ENCODE measurements around the gene CCPG1. TPM values are rescaled to one million over a fixed set of nuclear protein-coding genes. Genes with fewer than 3 reads are reported as not detected.

CCPG1 gene
- total RNA-seq, 2 experiments from 2014 or later, result 9.2 to 32.6 TPM

- H3K9me3 ChIP-seq (ENCODE audit: low read length), result no peaks in the 10 kb centered on the region
- H2AFZ ChIP-seq (ENCODE audit: low read length), result no peak overlapping the region
- no peak overlapping the region for H3K4me3 ChIP-seq (ENCODE audit: low read depth, low read length, poor library complexity, severe bottlenecking)
- CTCF ChIA-PET (ENCODE audit: unreplicated experiment), result no interaction called here
- peaks cover 38% of the 10 kb centered on the region; the same call in 1 of the 2 replicates for H3K36me3 ChIP-seq (ENCODE audit: insufficient read depth, low read length)
- no peaks in the 10 kb centered on the region for H4K20me1 ChIP-seq (ENCODE audit: insufficient read depth, low read length)
- no peak overlapping the region for H3K27ac ChIP-seq (ENCODE audit: low read depth, low read length, poor library complexity, severe bottlenecking)
- peak; percentile 2 for DNase-seq (ENCODE audit: low spot score)
- BruUV-seq (replicated peaks), result no TSS peak
- H3K4me1 ChIP-seq (ENCODE audit: insufficient read depth, low read length, poor library complexity, severe bottlenecking), result peaks cover 11% of the 10 kb centered on the region
- intact Hi-C loops (cut with micrococcal nuclease; ENCODE audit: unreplicated experiment), result no loop called here
- H3K79me2 ChIP-seq (ENCODE audit: insufficient read depth, low read depth, low read length), result no peaks in the 10 kb centered on the region
- H3K4me2 ChIP-seq (ENCODE audit: low read length), result peak overlapping the region; percentile 13
- no peaks in the 10 kb centered on the region for H3K9me2 ChIP-seq (ENCODE audit: insufficient read depth, low read length)
- POLR2A ChIA-PET, result interaction anchor here (0.5 to 1.7 kb wide), 6 partner anchors 10 to 86 kb away, joined by 3 to 5 read pairs (median 4); no protein-coding TSS in a partner anchor
- TF ChIP-seq CTCF (conservative IDR thresholded peaks at IDR 0.05; ENCODE audit: low read length), result no peak
Observed at GRCh38 chr15:55372701-55373440, 35.3 kb downstream of the CCPG1 start.

GRCh38 chr15:55366981-55367380, 41.2 kb downstream of the CCPG1 start:
- Histone ChIP-seq H3K79me2 (ENCODE audit: insufficient read depth, low read depth, low read length) (no peaks in the 10 kb centered on the region), H3K36me3 (ENCODE audit: insufficient read depth, low read length) (peaks cover 16% of the 10 kb centered on the region; the same call in 1 of the 2 replicates), H2AFZ (ENCODE audit: low read length) (no peak overlapping the region), H3K9me2 (ENCODE audit: insufficient read depth, low read length) (no peaks in the 10 kb centered on the region), H3K4me2 (ENCODE audit: low read length) (no peak overlapping the region), H3K9me3 (ENCODE audit: low read length) (no peaks in the 10 kb centered on the region), H3K4me1 (ENCODE audit: insufficient read depth, low read length, poor library complexity, severe bottlenecking) (no peaks in the 10 kb centered on the region), H4K20me1 (ENCODE audit: insufficient read depth, low read length) (no peaks in the 10 kb centered on the region), H3K27ac (ENCODE audit: low read depth, low read length, poor library complexity, severe bottlenecking) (no peak overlapping the region), H3K4me3 (ENCODE audit: low read depth, low read length, poor library complexity, severe bottlenecking) (no peak overlapping the region)
- TF ChIP-seq EZH2phosphoT487 (IDR thresholded peaks at IDR 0.05; ENCODE audit: borderline replicate concordance, low read depth, low read length) (no peak), CTCF (conservative IDR thresholded peaks at IDR 0.05; ENCODE audit: low read length) (no peak)
- ChIA-PET POLR2A (interaction anchor here (1.1 to 1.3 kb wide), 2 partner anchors 27 to 35 kb away, joined by 3 to 7 read pairs; no protein-coding TSS in a partner anchor), CTCF (ENCODE audit: unreplicated experiment) (no interaction called here)
- DNase-seq (ENCODE audit: low spot score), result no peak
- BruUV-seq (replicated peaks), result no TSS peak
- intact Hi-C loops (cut with micrococcal nuclease; ENCODE audit: unreplicated experiment), result no loop called here

- Histone ChIP-seq H3K4me1 (ENCODE audit: insufficient read depth, low read length, poor library complexity, severe bottlenecking) (no peaks in the 10 kb centered on the region), H2AFZ (ENCODE audit: low read length) (no peak overlapping the region), H3K9me2 (ENCODE audit: insufficient read depth, low read length) (no peaks in the 10 kb centered on the region), H3K36me3 (ENCODE audit: insufficient read depth, low read length) (peaks cover 4% of the 10 kb centered on the region; the same call in 1 of the 2 replicates), H3K79me2 (ENCODE audit: insufficient read depth, low read depth, low read length) (no peaks in the 10 kb centered on the region), H3K4me3 (ENCODE audit: low read depth, low read length, poor library complexity, severe bottlenecking) (no peak overlapping the region), H3K4me2 (ENCODE audit: low read length) (no peak overlapping the region), H4K20me1 (ENCODE audit: insufficient read depth, low read length) (no peaks in the 10 kb centered on the region), H3K9me3 (ENCODE audit: low read length) (no peaks in the 10 kb centered on the region), H3K27ac (ENCODE audit: low read depth, low read length, poor library complexity, severe bottlenecking) (no peak overlapping the region)
- POLR2A ChIA-PET, result no interaction called here
- intact Hi-C loops (cut with micrococcal nuclease; ENCODE audit: unreplicated experiment), result no loop called here
- CTCF ChIA-PET (ENCODE audit: unreplicated experiment), result no interaction called here
- no peak for TF ChIP-seq EZH2phosphoT487 (IDR thresholded peaks at IDR 0.05; ENCODE audit: borderline replicate concordance, low read depth, low read length)
- no peak for TF ChIP-seq CTCF (conservative IDR thresholded peaks at IDR 0.05; ENCODE audit: low read length)
- no peak for DNase-seq (ENCODE audit: low spot score)
- BruUV-seq (replicated peaks), result no TSS peak
Observed at GRCh38 chr15:55362641-55363040, 45.5 kb downstream of the CCPG1 start.

All from OCI-LY7 (cell line).